Natural killer cell (primary cell): ENCODE measurements around the gene GPR137B. TPM values are rescaled to one million over a fixed set of nuclear protein-coding genes. Genes with fewer than 3 reads are reported as not detected.
A peak's percentile ranks its signal among the peaks of the same experiment; 100 is the strongest.

Experiments used
- ATAC-seq, 3 donors: fragments of 150-1000 bp in 2 of 3; fragments of 200-7000 bp in 1 of 3; cut with Tn5 transposase; 1 replicate in 1 of 3; 2 replicates in 2 of 3; pipeline ENCODE4 v1.10.0; 2021; ENCODE audit warnings: mild to moderate bottlenecking in 2 of 3, moderate library complexity in 2 of 3
- DNase-seq, 2 donors: peaks; one replicate each; pipeline versions ENCODE4 v3.0.0 to v3.0.0-alpha.2; 2013 to 2021; ENCODE audit warnings: mixed read lengths in 1 of 2
- H3K27ac ChIP-seq: one replicate; pipeline ENCODE4 v1.5.1; 2013; ENCODE audit warnings: mild to moderate bottlenecking, low read length
- H3K27me3 ChIP-seq: one replicate; pipeline ENCODE4 v1.6.1; 2013; ENCODE audit warnings: low read length; ENCODE audit not compliant: control insufficient read depth, insufficient read depth
- H3K36me3 ChIP-seq: one replicate; pipeline ENCODE4 v1.6.1; 2013; ENCODE audit warnings: low read length; ENCODE audit not compliant: control insufficient read depth, insufficient read depth
- H3K4me1 ChIP-seq: one replicate; pipeline ENCODE4 v1.6.1; 2013; ENCODE audit warnings: low read length; ENCODE audit not compliant: control insufficient read depth, insufficient read depth
- H3K4me3 ChIP-seq: one replicate; pipeline ENCODE4 v1.5.1; 2013; ENCODE audit warnings: low read length
- H3K9me3 ChIP-seq: one replicate; pipeline ENCODE4 v1.6.1; 2013; ENCODE audit warnings: low read length; ENCODE audit not compliant: control insufficient read depth, insufficient read depth
- H3K27ac Mint-ChIP-seq, 2 donors: one replicate each; pipeline ENCODE4 v1.8.0; 2022; ENCODE audit warnings: mild to moderate bottlenecking in 2 of 2, mixed read lengths in 2 of 2, moderate library complexity in 1 of 2
- H3K27me3 Mint-ChIP-seq, 2 donors: one replicate each; pipeline ENCODE4 v1.8.0; 2022; ENCODE audit warnings: low read depth in 2 of 2, mixed read lengths in 2 of 2
- H3K36me3 Mint-ChIP-seq: one replicate; pipeline ENCODE4 v1.8.0; 2022; ENCODE audit warnings: mixed read lengths
- H3K4me1 Mint-ChIP-seq, 2 donors: one replicate each; pipeline ENCODE4 v1.8.0; 2022; ENCODE audit warnings: mixed read lengths in 2 of 2
- H3K4me3 Mint-ChIP-seq: one replicate; pipeline ENCODE4 v1.8.0; 2022; ENCODE audit warnings: mild to moderate bottlenecking, moderate library complexity, mixed read lengths
- H3K9me3 Mint-ChIP-seq, 2 donors: one replicate each; pipeline ENCODE4 v1.8.0; 2022; ENCODE audit warnings: mixed read lengths in 2 of 2
- CTCF ChIP-seq: fragments of 200-600 bp; IDR thresholded peaks from one replicate; pipeline ENCODE4 v1.8.0; 2022; ENCODE audit warnings: antibody characterized with exemption
- WGBS: methylation state at CpG from one replicate; pipeline ENCODE4 v1.1.7; 2013; ENCODE audit warnings: missing lambda C conversion rate; ENCODE audit not compliant: insufficient coverage; 5-methylcytosine and 5-hydroxymethylcytosine counted together
- intact Hi-C: fragments of 100-400 bp; cut with micrococcal nuclease; formaldehyde crosslinking; loops from one replicate; pipeline ENCODE4 v1.14.2; 2022
- total RNA-seq, 4 donors: library from RNA; stranded (reverse); fragments of 120-200 nt in 1 of 4; gene quantifications; one replicate each; pipeline versions ENCODE4 v1.2.3 to v1.2.4, GENCODE V29; 2013 to 2022

GPR137B gene
- total RNA-seq, 3 donors from 2014 or later (not counting 1 experiment from before 2014, with no cell fraction given) = 13.3 to 13.8 (median 13.5) TPM

- no peak for TF ChIP-seq CTCF
- Histone ChIP-seq H3K27ac (no peak overlapping the region), H3K4me1 (peaks cover 21% of the 10 kb centered on the region), H3K36me3 (no peaks in the 10 kb centered on the region), H3K27me3 (peaks cover 24% of the 10 kb centered on the region), H3K9me3 (no peaks in the 10 kb centered on the region), H3K4me3 (no peak overlapping the region)
- no peaks in the 10 kb centered on the region for H3K9me3 Mint-ChIP-seq
- H3K4me1 Mint-ChIP-seq = peaks cover 25 to 35% of the 10 kb centered on the region in 2 donors
- DNase-seq (no peak), ATAC-seq (no peak)
- H3K4me3 Mint-ChIP-seq = peak overlapping the region; percentile 49
- intact Hi-C loops = no loop called here
- H3K36me3 Mint-ChIP-seq = no peaks in the 10 kb centered on the region
- peaks cover 9 to 49% of the 10 kb centered on the region in 2 donors for H3K27me3 Mint-ChIP-seq
- WGBS = 84% methylated on average over 11 of the region's 12 CpGs
- peak overlapping the region in 1 of 2 donors; percentile 79 for H3K27ac Mint-ChIP-seq
Measured at GRCh38 chr1:236119943-236120484, 22.3 kb upstream of the GPR137B start.

GRCh38 chr1:236120721-236121153 lies 21.6 kb upstream of the GPR137B start:
- DNase-seq (peak in 1 of 2 donors; percentile 40), ATAC-seq (peak in 2 of 3 donors; percentile 52 to 83)
- Histone ChIP-seq H3K36me3 (no peaks in the 10 kb centered on the region), H3K4me3 (peak overlapping the region; percentile 18), H3K9me3 (no peaks in the 10 kb centered on the region), H3K4me1 (peaks cover 21% of the 10 kb centered on the region), H3K27me3 (peaks cover 28% of the 10 kb centered on the region), H3K27ac (no peak overlapping the region)
- intact Hi-C loops = no loop called here
- peak overlapping the region; percentile 71 for H3K4me3 Mint-ChIP-seq
- peaks cover 11 to 54% of the 10 kb centered on the region in 2 donors for H3K27me3 Mint-ChIP-seq
- no peaks in the 10 kb centered on the region for H3K36me3 Mint-ChIP-seq
- no peaks in the 10 kb centered on the region for H3K9me3 Mint-ChIP-seq
- no peak for TF ChIP-seq CTCF
- peak overlapping the region in 1 of 2 donors; percentile 79 for H3K27ac Mint-ChIP-seq
- WGBS = 0% methylated on average over 8 of the region's 10 CpGs
- H3K4me1 Mint-ChIP-seq = peaks cover 25 to 35% of the 10 kb centered on the region in 2 donors

GRCh38 chr1:236122176-236122575 lies 20.2 kb upstream of the GPR137B start:
- no peak for TF ChIP-seq CTCF
- no peak overlapping the region for H3K4me3 ChIP-seq
- H3K4me1 Mint-ChIP-seq = peaks cover 25 to 35% of the 10 kb centered on the region in 2 donors
- DNase-seq = no peak
- intact Hi-C loops = no loop called here
- H3K27ac ChIP-seq = no peak overlapping the region
- H3K9me3 ChIP-seq = no peaks in the 10 kb centered on the region
- no peaks in the 10 kb centered on the region for H3K36me3 ChIP-seq
- H3K9me3 Mint-ChIP-seq = no peaks in the 10 kb centered on the region
- H3K36me3 Mint-ChIP-seq = no peaks in the 10 kb centered on the region
- ATAC-seq = no peak
- H3K4me1 ChIP-seq = peaks cover 21% of the 10 kb centered on the region
- no peak overlapping the region for H3K27ac Mint-ChIP-seq
- peaks cover 29% of the 10 kb centered on the region for H3K27me3 ChIP-seq
- H3K27me3 Mint-ChIP-seq = peaks cover 15 to 63% of the 10 kb centered on the region in 2 donors
- peak overlapping the region; percentile 57 for H3K4me3 Mint-ChIP-seq
- 75% methylated on average over 7 of the region's 7 CpGs for WGBS

GRCh38 chr1:236123563-236123962 lies 18.8 kb upstream of the GPR137B start:
- no peak for DNase-seq
- no peak overlapping the region for H3K27ac ChIP-seq
- H3K4me3 Mint-ChIP-seq = peak overlapping the region; percentile 42
- no peaks in the 10 kb centered on the region for H3K9me3 ChIP-seq
- peaks cover 15 to 52% of the 10 kb centered on the region in 2 donors for H3K27me3 Mint-ChIP-seq
- no peaks in the 10 kb centered on the region for H3K9me3 Mint-ChIP-seq
- no peak for ATAC-seq
- TF ChIP-seq CTCF = no peak
- H3K27me3 ChIP-seq = peaks cover 29% of the 10 kb centered on the region
- no peaks in the 10 kb centered on the region for H3K36me3 ChIP-seq
- H3K36me3 Mint-ChIP-seq = no peaks in the 10 kb centered on the region
- intact Hi-C loops = no loop called here
- H3K4me1 ChIP-seq = peaks cover 21% of the 10 kb centered on the region
- no peak overlapping the region for H3K4me3 ChIP-seq
- 91% methylated on average over 6 of the region's 6 CpGs for WGBS
- peaks cover 25 to 35% of the 10 kb centered on the region in 2 donors for H3K4me1 Mint-ChIP-seq
- no peak overlapping the region for H3K27ac Mint-ChIP-seq
